Fibroblast of villous mesenchyme (primary cell): ENCODE measurements around the gene DSC3. TPM values are rescaled to one million over a fixed set of nuclear protein-coding genes. Genes with fewer than 3 reads are reported as not detected.

Experiments
- DNase-seq: peaks from one replicate; pipeline ENCODE4 v3.0.0-alpha.2; 2010; ENCODE audit warnings: low read depth
- H3K4me3 ChIP-seq: 2 replicates; pipeline ENCODE4 v1.5.1; 2011; ENCODE audit warnings: low read depth, mild to moderate bottlenecking, low read length
- CTCF ChIP-seq: IDR thresholded peaks from 2 replicates; pipeline ENCODE4 v1.5.1; 2012; ENCODE audit warnings: low read depth, mild to moderate bottlenecking, low read length; ENCODE audit not compliant: insufficient read depth
- total RNA-seq: library from RNA; depleted of rRNA; stranded (reverse); fragments of >200 nt; gene quantifications from 2 replicates; pipeline ENCODE4 v1.2.3, GENCODE V29; 2012

Gene DSC3
- total RNA-seq, 1 donor: 0.43 TPM

GRCh38 chr18:31066266-31066665 is 23.7 kb upstream of the DSC3 start:
- TF ChIP-seq CTCF: no peak
- no peak overlapping the region for H3K4me3 ChIP-seq
- no peak for DNase-seq

GRCh38 chr18:31065036-31065773 is 22.7 kb upstream of the DSC3 start:
- TF ChIP-seq CTCF: no peak
- H3K4me3 ChIP-seq: no peak overlapping the region
- DNase-seq: no peak

GRCh38 chr18:31064130-31064529 is 21.6 kb upstream of the DSC3 start:
- no peak for TF ChIP-seq CTCF
- H3K4me3 ChIP-seq: no peak overlapping the region
- no peak for DNase-seq

- H3K4me3 ChIP-seq: no peak overlapping the region
- DNase-seq: no peak
- TF ChIP-seq CTCF: no peak
These were observed 19.4 kb upstream of the DSC3 start for GRCh38 chr18:31061945-31062344.

- no peak for TF ChIP-seq CTCF
- DNase-seq: no peak
These were observed 16.4 kb upstream of the DSC3 start for GRCh38 chr18:31058897-31059296.

GRCh38 chr18:31057917-31058316 is 15.4 kb upstream of the DSC3 start:
- no peak overlapping the region for H3K4me3 ChIP-seq
- no peak for TF ChIP-seq CTCF
- DNase-seq: no peak

More at GRCh38 chr18:31058897-31059296, 16.4 kb upstream of the DSC3 start:
- H3K4me3 ChIP-seq: no peak overlapping the region

- no peak for TF ChIP-seq CTCF
- DNase-seq: no peak
- no peak overlapping the region for H3K4me3 ChIP-seq
These were observed 14.5 kb upstream of the DSC3 start for GRCh38 chr18:31057051-31057450.
